ENCODE measurements around the gene ATF2. TPM values are rescaled to one million over a fixed set of nuclear protein-coding genes. Genes with fewer than 3 reads are reported as not detected.

ATF2 gene
- total and polyA plus RNA-seq, 2 of the 13 experiments (the other 11 are each of a cell fraction or from before 2014, with no cell fraction given): 91.6 to 95.1 TPM

DNA sequence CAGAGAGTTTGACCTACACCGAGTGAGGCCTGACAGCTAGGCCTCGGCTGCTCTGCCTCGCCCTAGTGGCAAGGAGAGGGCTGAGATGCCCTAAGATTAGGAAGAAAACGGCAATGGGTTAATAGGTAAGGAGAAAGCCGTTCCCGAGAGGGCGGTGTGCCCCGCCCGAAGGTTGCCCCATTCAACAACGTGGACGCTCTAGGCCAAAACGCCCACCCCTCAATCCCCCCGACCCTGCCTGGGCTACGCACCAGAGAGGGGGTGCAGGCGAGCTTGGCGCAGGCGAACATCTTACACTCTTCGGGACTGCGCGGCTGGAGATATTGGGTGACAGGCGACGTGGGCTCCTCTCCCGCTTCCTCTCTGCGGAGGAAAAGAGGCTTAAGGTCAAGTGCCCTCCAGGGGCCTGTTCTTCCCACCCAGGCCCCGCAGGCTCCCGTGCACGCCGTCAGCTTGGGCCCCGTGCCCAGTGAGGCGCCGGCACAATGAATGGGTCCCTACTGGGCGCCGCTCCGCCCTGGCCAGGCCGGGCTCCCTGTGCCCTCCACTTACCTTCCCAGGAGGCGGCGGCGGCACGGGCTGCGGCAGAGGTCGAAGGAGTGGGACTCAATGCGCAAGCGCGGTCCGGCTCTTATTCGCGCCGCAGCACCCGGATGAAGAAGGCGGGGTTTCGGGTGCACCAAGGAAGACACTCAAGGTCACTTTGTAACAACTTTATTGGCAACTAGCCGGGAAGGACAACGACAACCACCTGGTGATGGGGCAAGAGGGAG is 13.3 kb upstream of the ATF2 start, which contains the start of gene ATP5MC3 (continued):
- TF ChIP-seq ZNF558 (CRISPR knock-in tag; IDR thresholded peaks at IDR 0.05; ENCODE audit: borderline replicate concordance) (peak; percentile 80; the same call in 1 of the 2 replicates), ZNF337 (CRISPR knock-in tag; IDR thresholded peaks at IDR 0.05; ENCODE audit: borderline replicate concordance, low read depth) (peak; percentile 87), BHLHE40 (IDR thresholded peaks at IDR 0.05; ENCODE audit: low read length) (peak; percentile 64), NRL (CRISPR knock-in tag; IDR thresholded peaks at IDR 0.05; ENCODE audit: borderline replicate concordance) (peak; percentile 77; the same call in 1 of the 2 replicates), ZNF350 (CRISPR knock-in tag; IDR thresholded peaks at IDR 0.05; ENCODE audit: borderline replicate concordance, low read depth) (peak; percentile 95), MED8 (CRISPR knock-in tag; IDR thresholded peaks at IDR 0.05; ENCODE audit: insufficient replicate concordance) (peak; percentile 83), KDM3A (CRISPR knock-in tag; IDR thresholded peaks at IDR 0.05; ENCODE audit: low read depth) (peak; percentile 98), ZNF460 (CRISPR knock-in tag; IDR thresholded peaks at IDR 0.05; ENCODE audit: borderline replicate concordance) (no peak; the same call in 1 of the 2 replicates), EP300 (IDR thresholded peaks at IDR 0.05; ENCODE audit: low read depth in 2 of 2, low read length in 2 of 2) (peak in 1 of 2 experiments; percentile 57; a peak in 2 of 4 replicates), EP300 (CRISPR knock-in tag; IDR thresholded peaks at IDR 0.05; ENCODE audit: borderline replicate concordance) (peak; percentile 58; the same call in 1 of the 2 replicates), ZC3H13 (CRISPR knock-in tag; IDR thresholded peaks at IDR 0.05) (peak; percentile 89), PAF1 (CRISPR knock-in tag; IDR thresholded peaks at IDR 0.05) (no peak), ZNF562 (CRISPR knock-in tag; IDR thresholded peaks at IDR 0.05; ENCODE audit: borderline replicate concordance) (no peak), CBX1 (IDR thresholded peaks at IDR 0.05; ENCODE audit: low read depth) (no peak), ZNF615 (CRISPR knock-in tag; IDR thresholded peaks at IDR 0.05; ENCODE audit: borderline replicate concordance) (peak; percentile 44; the same call in 1 of the 2 replicates), TARDBP (CRISPR knock-in tag; IDR thresholded peaks at IDR 0.05) (peak; percentile 91)
- TF ChIP-seq, protein P1, sequence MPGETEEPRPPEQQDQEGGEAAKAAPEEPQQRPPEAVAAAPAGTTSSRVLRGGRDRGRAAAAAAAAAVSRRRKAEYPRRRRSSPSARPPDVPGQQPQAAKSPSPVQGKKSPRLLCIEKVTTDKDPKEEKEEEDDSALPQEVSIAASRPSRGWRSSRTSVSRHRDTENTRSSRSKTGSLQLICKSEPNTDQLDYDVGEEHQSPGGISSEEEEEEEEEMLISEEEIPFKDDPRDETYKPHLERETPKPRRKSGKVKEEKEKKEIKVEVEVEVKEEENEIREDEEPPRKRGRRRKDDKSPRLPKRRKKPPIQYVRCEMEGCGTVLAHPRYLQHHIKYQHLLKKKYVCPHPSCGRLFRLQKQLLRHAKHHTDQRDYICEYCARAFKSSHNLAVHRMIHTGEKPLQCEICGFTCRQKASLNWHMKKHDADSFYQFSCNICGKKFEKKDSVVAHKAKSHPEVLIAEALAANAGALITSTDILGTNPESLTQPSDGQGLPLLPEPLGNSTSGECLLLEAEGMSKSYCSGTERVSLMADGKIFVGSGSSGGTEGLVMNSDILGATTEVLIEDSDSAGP (CRISPR knock-in tag; IDR thresholded peaks at IDR 0.05; ENCODE audit: borderline replicate concordance): peak; percentile 94
- TF ChIP-seq, protein P2, sequence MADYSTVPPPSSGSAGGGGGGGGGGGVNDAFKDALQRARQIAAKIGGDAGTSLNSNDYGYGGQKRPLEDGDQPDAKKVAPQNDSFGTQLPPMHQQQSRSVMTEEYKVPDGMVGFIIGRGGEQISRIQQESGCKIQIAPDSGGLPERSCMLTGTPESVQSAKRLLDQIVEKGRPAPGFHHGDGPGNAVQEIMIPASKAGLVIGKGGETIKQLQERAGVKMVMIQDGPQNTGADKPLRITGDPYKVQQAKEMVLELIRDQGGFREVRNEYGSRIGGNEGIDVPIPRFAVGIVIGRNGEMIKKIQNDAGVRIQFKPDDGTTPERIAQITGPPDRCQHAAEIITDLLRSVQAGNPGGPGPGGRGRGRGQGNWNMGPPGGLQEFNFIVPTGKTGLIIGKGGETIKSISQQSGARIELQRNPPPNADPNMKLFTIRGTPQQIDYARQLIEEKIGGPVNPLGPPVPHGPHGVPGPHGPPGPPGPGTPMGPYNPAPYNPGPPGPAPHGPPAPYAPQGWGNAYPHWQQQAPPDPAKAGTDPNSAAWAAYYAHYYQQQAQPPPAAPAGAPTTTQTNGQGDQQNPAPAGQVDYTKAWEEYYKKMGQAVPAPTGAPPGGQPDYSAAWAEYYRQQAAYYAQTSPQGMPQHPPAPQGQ (CRISPR knock-in tag; IDR thresholded peaks at IDR 0.05; ENCODE audit: borderline replicate concordance): no peak
- TF ChIP-seq, protein P3, sequence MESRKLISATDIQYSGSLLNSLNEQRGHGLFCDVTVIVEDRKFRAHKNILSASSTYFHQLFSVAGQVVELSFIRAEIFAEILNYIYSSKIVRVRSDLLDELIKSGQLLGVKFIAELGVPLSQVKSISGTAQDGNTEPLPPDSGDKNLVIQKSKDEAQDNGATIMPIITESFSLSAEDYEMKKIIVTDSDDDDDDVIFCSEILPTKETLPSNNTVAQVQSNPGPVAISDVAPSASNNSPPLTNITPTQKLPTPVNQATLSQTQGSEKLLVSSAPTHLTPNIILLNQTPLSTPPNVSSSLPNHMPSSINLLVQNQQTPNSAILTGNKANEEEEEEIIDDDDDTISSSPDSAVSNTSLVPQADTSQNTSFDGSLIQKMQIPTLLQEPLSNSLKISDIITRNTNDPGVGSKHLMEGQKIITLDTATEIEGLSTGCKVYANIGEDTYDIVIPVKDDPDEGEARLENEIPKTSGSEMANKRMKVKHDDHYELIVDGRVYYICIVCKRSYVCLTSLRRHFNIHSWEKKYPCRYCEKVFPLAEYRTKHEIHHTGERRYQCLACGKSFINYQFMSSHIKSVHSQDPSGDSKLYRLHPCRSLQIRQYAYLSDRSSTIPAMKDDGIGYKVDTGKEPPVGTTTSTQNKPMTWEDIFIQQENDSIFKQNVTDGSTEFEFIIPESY (CRISPR knock-in tag; IDR thresholded peaks at IDR 0.05): peak; percentile 79

Measured in HepG2 (cell line).